Gastroesophageal sphincter (tissue), 4 donors: ENCODE results near the gene KCNMA1. TPM values are rescaled to one million over a fixed set of nuclear protein-coding genes. Genes with fewer than 3 reads are reported as not detected.
A peak's percentile ranks its signal among the peaks of the same experiment; 100 is the strongest.

ENCODE experiments used
- ATAC-seq: fragments of 150-250 bp; one replicate; pipeline ENCODE4 v1.9.1; 2016; ENCODE audit warnings: mild to moderate bottlenecking, moderate library complexity
- H3K27ac ChIP-seq, 4 donors: fragments of 200-600 bp; sonication (generic) in 3 of 4; 1 replicate in 3 of 4; 2 replicates in 1 of 4; pipeline ENCODE4 v1.5.1; 2016 to 2019
- H3K27me3 ChIP-seq: fragments of 200-600 bp; sonication (generic); one replicate; pipeline ENCODE4 v1.5.1; 2019
- H3K36me3 ChIP-seq, 2 donors: fragments of 200-600 bp; sonication (generic); one replicate each; pipeline ENCODE4 v1.5.1; 2019; ENCODE audit warnings: control low read depth in 1 of 2
- H3K4me1 ChIP-seq, 3 donors: fragments of 200-600 bp; sonication (generic); 1 replicate in 2 of 3; 2 replicates in 1 of 3; pipeline ENCODE4 v1.5.1; 2016 to 2019; ENCODE audit warnings: control low read depth in 2 of 3
- H3K4me3 ChIP-seq, 2 donors: fragments of 200-600 bp; sonication (generic); one replicate each; pipeline ENCODE4 v1.5.1; 2019; ENCODE audit warnings: mild to moderate bottlenecking in 1 of 2, moderate library complexity in 1 of 2
- H3K9me3 ChIP-seq, 3 donors: fragments of 200-600 bp; sonication (generic); one replicate each; pipeline ENCODE4 v1.5.1; 2017 to 2019; ENCODE audit warnings: control low read depth in 2 of 3
- EP300 ChIP-seq: sonication (generic); formaldehyde crosslinking; IDR thresholded peaks from one replicate; pipeline ENCODE4 v1.6.1; 2017; ENCODE audit warnings: antibody characterized with exemption, mild to moderate bottlenecking
- POLR2A ChIP-seq, 2 donors: fragments of 450-650 bp; IDR thresholded peaks; one replicate each; pipeline ENCODE4 v1.6.1; 2017; ENCODE audit warnings: antibody characterized with exemption in 2 of 2, mild to moderate bottlenecking in 2 of 2, moderate library complexity in 1 of 2
- POLR2AphosphoS5 ChIP-seq: sonication (generic); formaldehyde crosslinking; IDR thresholded peaks from one replicate; pipeline ENCODE4 v1.6.1; 2017; ENCODE audit warnings: antibody characterized with exemption
- WGBS, 2 donors: methylation state at CpG; one replicate each; pipeline ENCODE4 v1.1.5; 2018; ENCODE audit warnings: low coverage in 1 of 2; 5-methylcytosine and 5-hydroxymethylcytosine counted together
- total RNA-seq, 4 donors: library from RNA; depleted of rRNA; stranded (reverse); fragments of >200 nt; gene quantifications; one replicate each; pipeline ENCODE4 v1.1.0, GENCODE V29; 2016
- TF ChIP-seq, protein P1 (sequence below), 4 experiments: fragments of 200-600 bp in 2 of 4; fragments of 450-650 bp in 2 of 4; sonication (generic) in 1 of 4; IDR thresholded peaks; one replicate each; pipeline ENCODE4 v1.5.1; 2017 to 2019; ENCODE audit warnings: antibody characterized with exemption in 4 of 4, mild to moderate bottlenecking in 2 of 4, moderate library complexity in 2 of 4

The KCNMA1 gene
- total RNA-seq, 4 donors from 2014 or later = 168 to 389 (median 323) TPM

DNA sequence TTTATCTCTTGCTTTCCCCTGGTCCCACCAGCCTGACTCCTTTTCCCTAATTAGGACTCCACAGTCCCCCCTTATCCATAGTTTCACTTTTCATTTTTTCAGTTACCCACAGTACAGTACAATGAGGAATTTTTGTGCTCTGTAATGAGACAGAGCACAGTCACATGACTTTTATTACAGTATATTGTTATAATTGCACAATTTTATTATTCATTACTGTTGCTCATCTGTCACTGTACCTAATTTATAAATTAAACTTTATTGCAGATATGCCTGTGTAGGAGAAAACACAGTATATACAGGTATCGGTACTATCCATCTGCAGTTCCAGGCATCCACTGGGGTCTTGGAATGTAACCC lies 125.4 kb downstream of the KCNMA1 start:
- no peaks in the 10 kb centered on the region for H3K9me3 ChIP-seq
- no peak overlapping the region for H3K4me3 ChIP-seq
- WGBS, 2 donors = 65 to 75% methylated on average over 1 of the region's 1 CpG
- H3K4me1 ChIP-seq = peaks cover 4 to 83% (median 14%) of the 10 kb centered on the region in 3 donors
- no peaks in the 10 kb centered on the region for H3K36me3 ChIP-seq
- H3K27me3 ChIP-seq = no peaks in the 10 kb centered on the region
- H3K27ac ChIP-seq = peak overlapping the region in 3 of 4 donors; percentile 80 to 84 (median 82)
- no peak for ATAC-seq
- TF ChIP-seq POLR2A (IDR thresholded peaks at IDR 0.05) (no peak), POLR2AphosphoS5 (no peak), EP300 (no peak)
- TF ChIP-seq, protein P1, sequence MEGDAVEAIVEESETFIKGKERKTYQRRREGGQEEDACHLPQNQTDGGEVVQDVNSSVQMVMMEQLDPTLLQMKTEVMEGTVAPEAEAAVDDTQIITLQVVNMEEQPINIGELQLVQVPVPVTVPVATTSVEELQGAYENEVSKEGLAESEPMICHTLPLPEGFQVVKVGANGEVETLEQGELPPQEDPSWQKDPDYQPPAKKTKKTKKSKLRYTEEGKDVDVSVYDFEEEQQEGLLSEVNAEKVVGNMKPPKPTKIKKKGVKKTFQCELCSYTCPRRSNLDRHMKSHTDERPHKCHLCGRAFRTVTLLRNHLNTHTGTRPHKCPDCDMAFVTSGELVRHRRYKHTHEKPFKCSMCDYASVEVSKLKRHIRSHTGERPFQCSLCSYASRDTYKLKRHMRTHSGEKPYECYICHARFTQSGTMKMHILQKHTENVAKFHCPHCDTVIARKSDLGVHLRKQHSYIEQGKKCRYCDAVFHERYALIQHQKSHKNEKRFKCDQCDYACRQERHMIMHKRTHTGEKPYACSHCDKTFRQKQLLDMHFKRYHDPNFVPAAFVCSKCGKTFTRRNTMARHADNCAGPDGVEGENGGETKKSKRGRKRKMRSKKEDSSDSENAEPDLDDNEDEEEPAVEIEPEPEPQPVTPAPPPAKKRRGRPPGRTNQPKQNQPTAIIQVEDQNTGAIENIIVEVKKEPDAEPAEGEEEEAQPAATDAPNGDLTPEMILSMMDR (IDR thresholded peaks at IDR 0.05) = no peak

DNA sequence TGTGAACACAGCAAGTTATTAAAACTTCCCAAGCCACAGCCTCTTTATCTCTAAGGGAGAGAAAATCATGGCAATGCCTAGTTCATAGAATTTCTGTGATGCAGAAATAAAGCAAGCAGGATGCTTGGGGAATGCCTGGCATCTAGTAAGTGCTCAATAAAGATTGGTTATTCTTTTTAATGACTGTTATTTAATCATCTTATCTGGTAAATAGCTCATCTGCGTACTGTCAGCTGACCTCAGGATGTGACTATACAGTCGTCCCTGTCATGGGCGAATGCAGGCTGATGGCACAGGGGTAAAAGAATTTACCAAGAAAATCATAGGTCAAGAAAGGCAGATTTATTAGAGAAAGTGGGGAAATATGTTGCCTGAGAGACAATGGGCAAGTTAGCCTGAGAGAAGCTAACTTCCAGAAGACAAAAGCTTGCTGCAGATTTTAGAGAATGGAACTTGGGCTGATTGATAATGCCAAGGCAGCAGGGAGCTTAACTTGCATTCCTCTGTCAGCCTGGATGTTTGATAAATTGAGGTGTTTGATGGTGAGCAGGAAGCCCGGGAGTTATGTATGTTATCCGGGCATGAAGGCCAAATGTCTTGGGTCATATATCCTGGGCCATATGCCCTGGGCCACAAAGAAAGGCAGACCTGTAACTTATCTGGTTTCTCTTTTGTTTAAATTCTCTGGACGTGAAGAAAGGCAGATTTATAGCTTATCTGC lies 126.0 kb downstream of the KCNMA1 start:
- 44 to 52% methylated on average over 6 of the region's 6 CpGs for WGBS, 2 donors
- Histone ChIP-seq H3K4me3 (no peak overlapping the region), H3K4me1 (peaks cover 4 to 86% (median 14%) of the 10 kb centered on the region in 3 donors), H3K36me3 (no peaks in the 10 kb centered on the region), H3K9me3 (no peaks in the 10 kb centered on the region), H3K27me3 (no peaks in the 10 kb centered on the region), H3K27ac (peak overlapping the region in 3 of 4 donors; percentile 80 to 84 (median 82))
- TF ChIP-seq POLR2A (IDR thresholded peaks at IDR 0.05) (no peak), POLR2AphosphoS5 (no peak), EP300 (no peak)
- TF ChIP-seq, protein P1 (IDR thresholded peaks at IDR 0.05) = no peak
- ATAC-seq = no peak

DNA sequence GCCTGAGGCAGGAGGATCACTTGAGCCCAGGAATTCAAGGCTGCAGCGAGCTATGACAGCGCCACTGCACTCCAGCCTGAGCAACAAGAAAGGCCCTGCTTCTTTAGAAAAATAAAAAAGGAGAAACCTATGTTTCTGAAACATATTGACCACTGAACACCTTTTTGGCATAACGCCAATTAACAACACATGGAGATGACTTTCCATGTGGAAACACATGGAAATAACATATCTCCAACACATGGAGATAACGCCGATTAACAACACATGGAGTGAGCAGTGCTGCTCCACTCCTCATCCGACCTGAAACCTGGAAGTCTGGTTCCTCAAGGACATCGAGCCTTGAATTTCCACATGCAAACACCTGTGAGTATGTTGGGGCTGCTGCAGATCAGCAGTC lies 126.9 kb downstream of the KCNMA1 start:
- Histone ChIP-seq H3K4me1 (peaks cover 4 to 83% (median 14%) of the 10 kb centered on the region in 3 donors), H3K4me3 (no peak overlapping the region), H3K36me3 (no peaks in the 10 kb centered on the region), H3K9me3 (no peaks in the 10 kb centered on the region), H3K27ac (peak overlapping the region in 2 of 4 donors; percentile 80 to 82), H3K27me3 (no peaks in the 10 kb centered on the region)
- ATAC-seq = no peak
- no peak for TF ChIP-seq POLR2AphosphoS5
- TF ChIP-seq POLR2A (IDR thresholded peaks at IDR 0.05) = no peak
- no peak for TF ChIP-seq EP300
- TF ChIP-seq, protein P1 (IDR thresholded peaks at IDR 0.05) = no peak
- WGBS, 2 donors = 85 to 90% methylated on average over 5 to 7 of the region's 7 CpGs

DNA sequence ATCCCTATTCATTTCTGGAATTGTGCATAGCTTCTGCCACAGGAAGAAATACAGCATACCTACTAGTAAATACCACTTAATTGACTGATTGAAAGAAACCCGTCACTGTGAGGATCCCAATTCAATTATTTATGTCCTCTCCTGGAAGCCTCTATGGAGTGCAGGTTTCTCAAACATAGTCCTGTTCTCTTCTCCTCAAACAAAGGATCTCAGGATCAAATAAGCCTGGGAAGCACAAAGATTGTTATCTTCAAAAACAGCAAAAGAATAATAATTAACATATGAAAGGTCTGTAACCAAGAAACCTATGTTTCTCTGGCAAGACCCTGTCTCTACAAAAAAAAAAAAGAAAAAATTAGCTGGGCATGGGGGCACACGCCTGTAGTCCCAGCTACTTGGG lies 127.3 kb downstream of the KCNMA1 start:
- WGBS, 2 donors = 78% methylated on average over 1 to 2 of the region's 2 CpGs
- H3K27me3 ChIP-seq = no peaks in the 10 kb centered on the region
- no peak overlapping the region for H3K4me3 ChIP-seq
- H3K36me3 ChIP-seq = no peaks in the 10 kb centered on the region
- TF ChIP-seq EP300 (no peak), POLR2A (IDR thresholded peaks at IDR 0.05) (no peak), POLR2AphosphoS5 (no peak)
- TF ChIP-seq, protein P1 (IDR thresholded peaks at IDR 0.05) = no peak
- peaks cover 4 to 83% (median 14%) of the 10 kb centered on the region in 3 donors for H3K4me1 ChIP-seq
- no peak for ATAC-seq
- H3K9me3 ChIP-seq = no peaks in the 10 kb centered on the region
- peak overlapping the region in 2 of 4 donors; percentile 80 to 82 for H3K27ac ChIP-seq

DNA sequence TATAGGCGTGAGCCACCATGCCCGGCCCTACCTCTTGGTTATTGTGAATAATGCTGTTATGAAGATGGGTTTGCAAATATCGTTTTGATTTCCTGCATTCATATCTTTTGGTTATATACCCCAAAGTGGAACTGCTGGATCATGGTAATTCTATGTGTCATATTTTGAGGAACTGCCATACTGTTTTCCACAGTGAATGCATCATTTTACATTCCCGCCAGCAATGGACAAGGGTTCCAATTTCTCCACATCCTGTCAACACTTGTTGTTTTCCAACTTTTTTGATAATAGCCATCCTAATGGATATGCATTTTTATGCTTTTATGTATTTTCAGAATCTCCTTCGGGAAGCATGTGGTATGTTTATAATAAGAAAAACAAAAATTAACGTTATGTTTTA lies 128.2 kb downstream of the KCNMA1 start:
- TF ChIP-seq, protein P1 (IDR thresholded peaks at IDR 0.05) = no peak
- TF ChIP-seq EP300 (no peak), POLR2A (IDR thresholded peaks at IDR 0.05) (no peak), POLR2AphosphoS5 (no peak)
- Histone ChIP-seq H3K4me1 (peaks cover 4 to 83% (median 12%) of the 10 kb centered on the region in 3 donors), H3K36me3 (no peaks in the 10 kb centered on the region), H3K4me3 (no peak overlapping the region), H3K27ac (no peak overlapping the region), H3K27me3 (no peaks in the 10 kb centered on the region), H3K9me3 (no peaks in the 10 kb centered on the region)
- WGBS, 2 donors = 72 to 81% methylated on average over 6 of the region's 6 CpGs
- no peak for ATAC-seq
